NOMO-1 treated with dmso at 0.1 percent for 144 hours (cell line): ENCODE measurements around the gene HOXB3.

Experiments
- DNase-seq: peaks from one replicate; lab custom pipeline; 2025; ENCODE audit not compliant: unreplicated experiment; lab: John Stamatoyannopoulos, UW

HOXB3 gene

DNA sequence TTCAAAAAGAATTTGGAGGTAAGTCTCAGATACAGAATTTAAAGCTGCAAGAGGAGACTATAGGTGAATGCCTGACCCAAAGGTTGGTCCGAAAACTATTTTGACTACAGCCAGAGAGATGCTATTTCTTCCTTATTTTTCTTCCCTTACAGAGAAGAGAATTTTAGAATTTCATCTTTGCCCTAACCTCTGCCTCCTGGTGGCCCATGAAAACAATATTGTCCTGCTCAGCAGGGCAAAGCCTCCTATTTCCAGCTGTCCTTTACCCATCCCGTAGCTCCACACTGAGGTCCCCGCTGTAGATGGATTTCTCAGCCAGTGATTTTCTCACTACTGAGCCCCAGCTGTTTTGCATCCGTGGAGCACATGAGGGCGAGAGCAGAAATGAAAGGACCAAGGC lies 83.8 kb downstream of the HOXB3 start:
- no peak for DNase-seq

DNA sequence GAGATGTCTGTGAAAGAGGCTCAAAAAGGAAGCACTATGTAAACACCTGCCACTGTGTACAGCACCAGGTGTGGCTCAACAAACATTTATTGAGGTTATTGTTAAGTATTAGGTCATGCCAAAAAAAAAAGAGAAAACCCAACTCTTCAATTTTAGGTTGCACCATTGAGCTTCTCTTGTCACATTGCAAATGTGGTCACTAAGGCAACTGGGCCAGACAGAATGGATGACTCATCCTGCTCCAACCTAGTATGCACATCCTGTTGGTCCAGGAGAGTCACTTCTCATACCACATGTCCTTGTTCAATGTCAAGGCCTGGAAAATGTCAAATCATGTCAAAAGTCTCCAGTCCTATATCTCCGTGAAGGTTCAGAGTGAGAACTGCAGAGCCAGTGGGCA lies 84.3 kb downstream of the HOXB3 start:
- DNase-seq, result peak; percentile 52

DNA sequence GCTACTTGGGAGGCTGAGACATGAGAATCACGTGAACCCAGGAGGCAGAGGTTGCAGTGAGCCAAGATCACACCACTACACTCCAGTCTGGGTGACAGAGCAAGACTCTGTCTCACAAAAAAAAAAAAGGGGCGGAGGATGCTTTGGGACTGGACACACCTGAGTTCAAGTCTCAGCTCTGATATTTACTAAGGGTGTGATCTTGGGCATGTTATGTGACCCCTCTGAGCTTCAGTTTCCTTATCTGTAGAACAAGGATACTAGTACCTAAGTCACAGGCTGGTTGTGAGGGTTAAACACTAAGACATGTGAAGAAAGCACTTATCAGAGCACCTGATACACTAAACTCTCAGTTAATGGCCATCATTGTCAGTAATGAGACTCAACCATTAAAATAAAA lies 85.1 kb downstream of the HOXB3 start:
- no peak for DNase-seq

DNA sequence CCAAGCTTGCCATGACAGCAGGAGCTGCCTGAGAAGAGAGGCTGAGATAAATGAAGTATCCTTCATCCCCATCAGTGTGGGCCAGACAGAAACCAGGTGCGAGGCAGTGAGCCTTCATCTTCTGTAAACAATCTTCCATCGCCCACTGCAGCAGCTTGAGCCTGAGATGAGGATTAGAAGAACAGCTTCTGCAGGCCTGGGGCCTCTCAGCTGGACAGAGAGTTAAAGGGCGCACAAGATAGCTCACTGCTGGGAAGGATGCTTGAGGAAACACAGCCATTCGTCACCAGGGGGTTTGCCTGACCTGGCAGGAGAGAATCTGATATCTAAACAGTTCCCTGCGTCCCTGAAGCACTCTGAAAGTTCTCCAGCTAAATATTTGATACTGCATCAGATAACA lies 86.3 kb downstream of the HOXB3 start:
- DNase-seq, result no peak

DNA sequence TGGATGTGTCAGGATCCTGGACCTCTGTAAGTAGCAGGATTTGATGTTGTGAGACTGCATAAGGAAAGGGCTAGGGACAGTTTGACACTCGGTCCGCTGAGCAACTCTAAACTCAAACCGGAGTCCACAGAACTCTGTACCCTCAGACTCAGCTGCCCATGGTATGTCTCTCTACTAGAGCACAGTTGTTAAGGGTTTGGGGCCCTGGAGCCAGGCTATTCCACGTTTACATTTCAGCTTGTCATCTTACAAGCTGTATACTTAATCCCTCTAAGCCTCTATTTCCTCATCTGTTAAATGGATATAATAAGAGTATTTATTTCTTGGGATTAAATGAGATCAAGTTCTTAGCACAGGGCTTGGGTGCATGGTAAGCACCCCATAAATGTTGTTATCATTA lies 87.1 kb downstream of the HOXB3 start:
- DNase-seq, result no peak

DNA sequence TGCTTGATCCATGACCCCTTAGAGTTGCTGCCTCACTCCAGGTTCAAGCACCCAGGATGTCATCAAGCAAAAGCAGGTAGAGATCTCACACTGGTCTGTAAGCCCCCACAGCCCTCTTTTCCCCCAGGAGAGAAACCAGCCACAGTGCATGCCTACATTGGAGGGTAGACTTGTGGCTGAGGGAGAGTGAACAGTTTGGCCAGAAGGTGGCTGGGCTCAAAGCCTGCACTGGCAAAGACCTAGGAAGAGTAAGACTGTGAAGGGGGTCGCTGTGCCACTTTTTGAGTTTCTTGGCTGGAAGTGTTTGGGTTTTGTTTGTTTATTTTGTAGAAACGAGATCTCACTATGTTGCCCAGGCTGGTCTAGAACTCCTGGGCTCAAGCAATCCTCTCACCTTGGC lies 87.7 kb downstream of the HOXB3 start:
- no peak for DNase-seq

DNA sequence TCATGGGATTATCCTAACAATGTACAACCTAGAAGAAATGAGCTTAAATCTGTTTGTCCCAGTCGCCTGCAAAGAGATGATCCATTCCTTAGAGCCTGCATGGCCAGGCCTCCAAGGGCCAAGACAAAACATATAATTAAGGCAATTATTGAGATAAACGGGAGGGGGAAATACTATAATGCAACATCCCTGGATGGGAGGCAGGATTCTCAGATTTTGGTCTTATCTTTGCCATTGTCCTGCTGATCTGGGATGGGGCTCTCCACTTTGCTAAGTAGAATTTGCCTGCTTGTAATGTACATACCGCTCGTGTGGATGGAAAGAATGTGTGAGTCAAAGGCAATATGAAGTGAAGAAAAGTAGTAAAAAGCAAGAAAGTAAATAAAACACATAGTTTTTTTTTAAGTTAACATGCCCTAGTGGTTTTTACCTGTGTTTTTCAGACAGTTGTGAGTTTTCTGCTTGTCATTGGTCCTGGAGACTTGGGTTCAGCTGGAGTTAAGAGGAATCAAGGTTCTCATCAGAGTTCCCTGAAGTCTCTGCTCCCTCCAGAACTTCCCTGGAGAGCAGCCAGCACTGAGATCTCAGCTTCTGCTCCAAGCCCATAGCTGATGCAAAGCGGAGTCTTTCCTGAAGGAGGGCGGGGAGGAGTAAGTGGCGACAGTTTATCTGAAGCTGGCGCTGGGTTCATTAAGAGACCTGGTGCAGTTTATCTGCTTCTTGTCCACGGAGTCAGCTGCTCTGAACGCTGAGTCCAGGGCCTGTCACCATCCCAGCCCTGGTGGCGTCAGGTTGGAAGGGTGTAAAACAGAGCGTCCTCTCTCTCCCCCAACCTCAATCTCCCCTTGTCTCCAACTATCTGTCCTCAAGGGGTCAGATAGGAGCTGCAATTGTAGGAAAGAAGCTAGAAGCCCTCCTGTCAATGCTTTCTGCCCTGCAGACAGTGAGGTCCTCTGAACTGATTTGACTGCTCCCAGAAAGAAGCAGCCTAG lies 89.3 kb downstream of the HOXB3 start:
- DNase-seq, result no peak

DNA sequence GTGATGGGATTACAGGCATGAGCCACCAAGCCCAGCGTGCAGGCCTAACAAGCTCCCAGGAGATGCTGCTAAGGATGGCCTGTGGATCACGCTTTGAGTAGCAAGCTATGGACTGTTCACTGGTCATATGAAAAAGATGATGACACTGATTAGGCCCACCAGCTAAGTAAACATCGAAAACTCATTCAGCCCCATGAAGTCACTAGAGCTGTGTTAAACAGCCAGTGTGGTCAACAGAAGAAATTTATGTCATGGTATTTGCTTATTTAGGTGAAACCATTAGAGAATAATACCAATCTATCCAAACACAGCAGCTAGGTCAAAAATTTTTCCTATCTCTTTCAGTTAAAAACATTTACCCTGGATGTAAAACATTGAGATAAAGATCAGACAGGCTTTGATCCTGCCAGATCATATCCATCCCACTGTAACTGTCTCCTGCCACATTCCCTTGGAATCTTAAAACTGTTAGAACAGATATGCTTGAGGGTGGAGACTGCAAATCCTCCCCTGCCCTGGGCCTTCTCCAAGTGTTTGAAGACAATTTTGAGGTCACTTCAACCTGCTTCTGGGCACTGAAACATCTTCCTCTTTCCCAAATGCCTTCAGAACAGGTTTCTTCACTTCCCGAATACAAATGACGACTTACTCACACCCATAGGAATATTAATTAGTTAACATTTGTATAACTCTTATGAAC lies 90.2 kb downstream of the HOXB3 start:
- no peak for DNase-seq

DNA sequence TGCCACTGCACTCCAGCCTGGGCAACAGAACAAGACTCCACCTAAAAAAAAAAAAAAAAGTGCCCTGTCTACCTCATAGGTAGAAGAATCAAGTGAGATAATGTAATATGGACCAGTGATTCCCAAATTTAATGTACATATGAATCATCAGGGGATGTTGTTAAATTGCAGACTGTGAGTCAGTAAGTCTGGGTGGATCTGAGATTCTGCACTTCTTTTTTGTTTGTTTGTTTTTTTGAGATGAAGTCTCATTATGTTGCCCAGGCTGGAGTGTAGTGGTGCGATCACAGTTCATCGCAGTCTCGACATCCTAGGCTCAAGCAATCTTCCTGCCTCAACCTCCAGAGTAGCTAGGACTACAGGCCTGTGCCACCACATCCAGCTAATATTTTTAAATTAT lies 90.8 kb downstream of the HOXB3 start:
- DNase-seq, result no peak
